ENCODE measurements around the gene NEK1.
A peak's percentile ranks its signal among the peaks of the same experiment; 100 is the strongest.

The NEK1 gene

DNA sequence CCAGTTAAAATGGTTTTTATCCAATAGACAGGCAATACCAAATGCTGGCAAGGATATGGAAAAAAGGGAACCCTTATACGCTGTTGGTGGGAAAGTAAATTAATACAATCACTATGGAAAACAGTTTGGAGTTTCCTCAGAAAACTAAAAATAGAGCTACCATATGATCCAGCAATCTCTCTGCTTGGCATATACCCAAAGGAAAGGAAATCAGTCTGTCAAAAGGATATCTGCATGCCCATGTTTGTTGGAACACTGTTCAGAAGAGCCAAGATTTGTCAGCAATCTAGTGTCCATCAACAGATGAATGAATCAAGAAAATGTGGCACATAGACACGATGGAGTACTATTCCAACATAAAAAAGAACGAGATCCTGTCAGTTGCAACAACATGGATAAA, 250.6 kb downstream of the NEK1 start:
- DNase-seq, result no peak

DNA sequence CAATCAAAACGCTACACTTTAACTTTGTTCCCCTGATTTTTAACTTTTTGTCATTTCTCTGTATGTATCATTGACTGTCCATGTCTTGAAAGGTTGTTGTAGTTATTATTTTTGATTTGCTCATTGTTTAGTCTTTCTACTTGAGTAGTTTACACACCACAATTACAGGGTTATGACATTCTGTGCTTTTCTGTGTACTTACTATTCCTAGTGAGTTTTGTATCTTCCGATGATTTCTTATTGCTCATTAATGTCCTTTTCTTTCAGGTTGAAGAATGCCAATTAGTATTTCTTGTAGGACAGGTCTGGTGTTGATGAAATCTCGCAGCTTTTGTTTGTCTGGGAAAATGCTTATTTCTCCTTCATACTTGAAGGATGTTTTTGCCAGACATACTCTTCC, 252.4 kb downstream of the NEK1 start:
- no peak for DNase-seq

DNA sequence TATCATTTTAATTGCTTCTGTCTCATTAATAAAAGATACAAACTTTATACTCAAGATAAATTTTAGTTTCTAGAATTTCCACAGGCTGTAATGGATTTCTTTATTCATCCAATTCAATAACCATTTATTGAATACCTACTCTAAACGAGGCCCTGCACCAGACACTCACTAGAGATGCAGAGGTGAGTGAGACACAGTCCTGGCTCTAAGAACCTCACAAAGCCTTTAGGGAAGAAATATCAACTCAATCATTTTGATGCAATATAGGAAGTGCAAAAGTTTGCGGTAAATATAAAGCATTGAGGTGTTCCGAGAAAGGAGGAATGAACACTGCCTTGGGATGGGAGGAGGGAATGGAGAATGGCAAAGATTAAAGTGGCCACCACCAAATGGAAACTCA, 260.0 kb downstream of the NEK1 start:
- no peak for DNase-seq

DNA sequence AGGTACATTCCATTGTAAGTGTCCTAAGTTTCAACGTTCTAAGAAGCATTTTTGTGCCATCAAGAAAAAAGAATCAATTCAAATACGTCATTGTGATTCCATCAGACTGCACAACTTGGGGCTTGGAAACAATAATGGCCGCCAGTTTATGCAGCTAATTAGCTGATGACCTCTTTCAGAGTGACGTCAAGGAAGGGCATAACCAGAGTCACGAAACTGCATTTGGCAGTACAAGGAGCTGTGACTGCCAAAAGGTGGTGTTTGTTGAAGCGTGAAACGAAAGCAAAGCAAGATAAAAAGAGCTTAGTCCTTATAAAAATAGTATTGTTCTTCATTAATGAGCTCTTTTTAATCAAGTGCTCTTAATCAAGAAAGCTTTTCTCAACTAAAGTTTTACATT, 260.5 kb downstream of the NEK1 start:
- no peak for DNase-seq

DNA sequence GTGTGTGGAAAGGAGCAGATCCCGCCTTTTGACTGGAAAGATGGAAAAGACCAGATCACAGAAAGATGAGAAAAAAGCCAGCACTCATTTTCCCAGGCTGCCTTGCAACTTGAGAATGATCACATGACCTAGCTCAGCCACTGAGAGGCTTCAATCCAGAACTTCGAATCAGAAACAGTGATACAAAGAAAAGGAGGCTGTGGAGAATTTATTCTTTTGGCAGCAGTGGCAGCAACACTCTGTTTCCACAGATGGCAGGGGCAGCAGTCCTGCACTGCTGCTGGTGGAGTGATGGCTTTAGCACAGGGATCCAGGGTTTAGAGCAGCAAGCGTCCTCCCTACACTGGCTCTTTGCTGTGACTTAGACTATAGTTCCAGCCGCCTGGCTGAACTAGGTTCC, 263.8 kb downstream of the NEK1 start:
- no peak for DNase-seq

DNA sequence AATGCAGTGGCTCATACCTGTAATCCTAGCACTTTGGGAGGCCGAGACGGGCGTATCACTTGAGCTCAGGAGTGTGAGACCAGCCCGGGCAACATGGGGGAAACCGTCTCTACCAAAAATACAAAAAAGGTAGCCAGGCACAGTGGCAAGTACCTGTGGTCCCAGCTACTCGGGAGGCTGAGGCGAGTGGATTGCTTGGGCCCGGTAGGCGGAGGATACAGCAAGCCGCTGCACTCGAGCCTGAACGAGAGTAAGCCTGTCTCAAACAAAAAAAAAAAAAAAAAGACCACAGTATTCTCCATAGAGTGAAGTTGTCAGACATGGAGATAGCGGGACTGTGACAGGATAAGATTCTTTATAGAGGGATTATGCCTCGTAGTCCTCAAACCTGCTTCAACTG, 265.5 kb downstream of the NEK1 start:
- DNase-seq, result no peak

DNA sequence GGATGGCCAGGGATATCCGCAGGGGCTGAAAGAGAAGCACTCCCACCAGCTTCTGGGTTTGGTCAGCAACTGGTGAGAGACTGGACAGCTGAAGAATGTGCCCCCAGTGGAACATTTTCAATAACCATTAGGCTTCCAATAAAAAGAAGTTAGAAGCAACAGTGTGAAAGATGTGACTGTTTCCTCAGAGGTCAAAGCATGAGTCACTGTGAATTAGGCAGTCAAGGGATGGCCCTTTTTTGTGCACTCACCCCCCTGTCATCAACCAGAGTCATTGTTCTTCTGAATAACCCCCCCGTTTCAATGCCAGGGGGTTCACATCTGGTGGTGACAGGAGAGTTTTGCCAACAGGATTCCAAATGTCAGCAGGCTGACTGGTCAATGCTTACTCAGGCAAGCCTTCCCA, 267.1 kb downstream of the NEK1 start:
- peak; percentile 67 for DNase-seq

Measured in fibroblast of skin of scalp (primary cell).